Measurements from ENCODE around the gene ABCC4.

ABCC4 gene

DNA sequence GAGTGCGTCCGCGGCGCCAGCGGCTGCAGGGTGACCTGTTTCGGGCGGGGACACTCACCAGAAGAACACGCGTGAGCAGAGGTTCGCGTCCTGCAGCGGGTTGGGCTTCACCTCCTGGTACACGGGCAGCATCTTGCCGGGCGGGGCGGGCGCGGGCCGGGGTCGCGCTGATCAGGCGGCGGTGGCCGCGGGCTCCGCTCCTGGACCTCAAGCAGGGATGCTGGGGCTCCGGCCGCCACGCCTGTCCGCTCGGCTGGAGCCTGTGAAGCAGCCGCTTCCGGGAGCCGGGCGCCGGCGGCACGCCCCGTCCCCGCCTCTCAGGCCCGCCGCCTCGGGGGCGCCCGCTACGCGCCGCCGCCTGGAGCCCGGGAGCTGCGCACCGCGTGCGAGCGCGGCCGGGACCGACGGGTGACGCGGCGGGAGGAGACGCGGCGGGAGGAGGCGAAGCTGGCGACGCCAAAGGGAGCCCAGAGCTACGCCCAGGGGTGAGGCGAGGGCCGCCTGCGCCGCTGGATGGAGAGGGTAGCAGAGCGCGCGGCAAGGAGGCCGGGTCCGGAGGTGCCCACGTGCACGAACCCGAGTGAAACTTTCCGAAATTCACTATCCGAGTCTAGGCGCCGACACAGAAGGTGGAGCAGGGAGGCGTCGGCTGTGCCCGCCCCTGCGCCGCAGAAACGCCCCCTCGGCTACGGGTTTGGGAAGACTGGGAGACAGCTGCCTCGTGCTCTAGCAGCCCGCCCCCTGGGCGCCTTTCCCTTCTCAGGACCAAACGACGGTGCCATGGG, at the start of gene ABCC4:
Gene ABCC4 (minus strand): TSS at position 269 of the 785 bp plus-strand sequence. CDS start 137 bp downstream, at position 132.
- DNase-seq (ENCODE audit: low read depth), result no peak
- TF ChIP-seq, protein P1, sequence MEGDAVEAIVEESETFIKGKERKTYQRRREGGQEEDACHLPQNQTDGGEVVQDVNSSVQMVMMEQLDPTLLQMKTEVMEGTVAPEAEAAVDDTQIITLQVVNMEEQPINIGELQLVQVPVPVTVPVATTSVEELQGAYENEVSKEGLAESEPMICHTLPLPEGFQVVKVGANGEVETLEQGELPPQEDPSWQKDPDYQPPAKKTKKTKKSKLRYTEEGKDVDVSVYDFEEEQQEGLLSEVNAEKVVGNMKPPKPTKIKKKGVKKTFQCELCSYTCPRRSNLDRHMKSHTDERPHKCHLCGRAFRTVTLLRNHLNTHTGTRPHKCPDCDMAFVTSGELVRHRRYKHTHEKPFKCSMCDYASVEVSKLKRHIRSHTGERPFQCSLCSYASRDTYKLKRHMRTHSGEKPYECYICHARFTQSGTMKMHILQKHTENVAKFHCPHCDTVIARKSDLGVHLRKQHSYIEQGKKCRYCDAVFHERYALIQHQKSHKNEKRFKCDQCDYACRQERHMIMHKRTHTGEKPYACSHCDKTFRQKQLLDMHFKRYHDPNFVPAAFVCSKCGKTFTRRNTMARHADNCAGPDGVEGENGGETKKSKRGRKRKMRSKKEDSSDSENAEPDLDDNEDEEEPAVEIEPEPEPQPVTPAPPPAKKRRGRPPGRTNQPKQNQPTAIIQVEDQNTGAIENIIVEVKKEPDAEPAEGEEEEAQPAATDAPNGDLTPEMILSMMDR (IDR thresholded peaks at IDR 0.05; ENCODE audit: control insufficient read depth, extremely low read depth, insufficient read depth), result 0 out of 2 replicates have a peak, but pooled peaks have one; percentile 19
- peak within 1 kb of the TSS; percentile 71 for H3K4me3 ChIP-seq (ENCODE audit: low read depth, low read length)

- TF ChIP-seq, protein P1 (IDR thresholded peaks at IDR 0.05; ENCODE audit: control insufficient read depth, extremely low read depth, insufficient read depth), result no peak
- no peak for DNase-seq (ENCODE audit: low read depth)
- H3K4me3 ChIP-seq (ENCODE audit: low read depth, low read length), result no peak overlapping the region
Observed at GRCh38 chr13:95349267-95349666, 48.0 kb upstream of the ABCC4 start.

- TF ChIP-seq, protein P1 (IDR thresholded peaks at IDR 0.05; ENCODE audit: control insufficient read depth, extremely low read depth, insufficient read depth), result no peak
- no peak for DNase-seq (ENCODE audit: low read depth)
- no peak overlapping the region for H3K4me3 ChIP-seq (ENCODE audit: low read depth, low read length)
Observed at GRCh38 chr13:95343944-95344343, 42.7 kb upstream of the ABCC4 start.

GRCh38 chr13:95341441-95341840, 40.2 kb upstream of the ABCC4 start:
- H3K4me3 ChIP-seq (ENCODE audit: low read depth, low read length), result no peak overlapping the region
- no peak for DNase-seq (ENCODE audit: low read depth)
- TF ChIP-seq, protein P1 (IDR thresholded peaks at IDR 0.05; ENCODE audit: control insufficient read depth, extremely low read depth, insufficient read depth), result no peak

DNA sequence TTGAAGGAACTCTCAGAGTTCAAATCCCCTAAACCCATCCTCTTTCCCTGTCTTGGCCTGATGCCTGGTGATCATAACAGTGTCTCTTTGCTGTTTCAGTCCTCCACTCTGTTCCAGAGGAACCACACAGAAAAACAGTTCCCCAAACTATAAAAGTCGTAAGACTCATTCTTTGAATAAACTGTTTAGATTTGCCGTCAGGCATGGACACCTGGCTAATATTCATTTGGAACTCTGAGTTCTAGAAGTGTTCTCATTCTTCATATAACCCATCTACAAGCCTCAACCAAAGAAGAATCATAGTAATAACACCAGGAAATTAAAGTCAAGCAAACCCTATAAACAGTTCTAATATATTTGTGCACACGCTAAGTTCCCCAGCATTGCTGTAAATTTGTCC, 37.7 kb upstream of the ABCC4 start:
- no peak for DNase-seq (ENCODE audit: low read depth)
- H3K4me3 ChIP-seq (ENCODE audit: low read depth, low read length), result no peak overlapping the region
- TF ChIP-seq, protein P1 (IDR thresholded peaks at IDR 0.05; ENCODE audit: control insufficient read depth, extremely low read depth, insufficient read depth), result no peak

GRCh38 chr13:95337597-95337996, 36.3 kb upstream of the ABCC4 start:
- DNase-seq (ENCODE audit: low read depth), result no peak
- no peak overlapping the region for H3K4me3 ChIP-seq (ENCODE audit: low read depth, low read length)
- TF ChIP-seq, protein P1 (IDR thresholded peaks at IDR 0.05; ENCODE audit: control insufficient read depth, extremely low read depth, insufficient read depth), result no peak

DNA sequence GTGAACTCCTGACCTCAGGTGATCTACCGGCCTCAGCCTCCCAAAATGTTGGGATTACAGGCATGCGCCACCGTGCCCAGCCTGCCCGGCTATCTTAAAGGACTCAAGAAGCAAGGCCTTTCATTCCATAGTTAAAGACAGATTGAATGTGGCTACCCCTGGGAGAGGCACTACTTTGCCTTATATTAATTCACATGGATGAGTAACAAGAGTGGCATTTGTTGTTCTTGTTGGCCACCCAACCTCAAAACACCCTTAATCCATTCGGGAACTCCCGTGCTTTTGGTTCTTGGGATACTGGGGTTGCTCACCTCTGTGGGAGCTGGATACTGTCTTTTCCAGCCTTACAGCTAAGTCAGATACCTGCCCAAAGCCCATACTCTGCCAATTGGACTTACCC, 34.4 kb upstream of the ABCC4 start:
- TF ChIP-seq, protein P1 (IDR thresholded peaks at IDR 0.05; ENCODE audit: control insufficient read depth, extremely low read depth, insufficient read depth), result no peak
- DNase-seq (ENCODE audit: low read depth), result no peak
- H3K4me3 ChIP-seq (ENCODE audit: low read depth, low read length), result no peak overlapping the region
